ENCODE results near the gene RPS24. TPM values are rescaled to one million over a fixed set of nuclear protein-coding genes. Genes with fewer than 3 reads are reported as not detected.

RPS24 gene
- total RNA-seq, 1 donor from 2014 or later: 1,836 TPM

DNA sequence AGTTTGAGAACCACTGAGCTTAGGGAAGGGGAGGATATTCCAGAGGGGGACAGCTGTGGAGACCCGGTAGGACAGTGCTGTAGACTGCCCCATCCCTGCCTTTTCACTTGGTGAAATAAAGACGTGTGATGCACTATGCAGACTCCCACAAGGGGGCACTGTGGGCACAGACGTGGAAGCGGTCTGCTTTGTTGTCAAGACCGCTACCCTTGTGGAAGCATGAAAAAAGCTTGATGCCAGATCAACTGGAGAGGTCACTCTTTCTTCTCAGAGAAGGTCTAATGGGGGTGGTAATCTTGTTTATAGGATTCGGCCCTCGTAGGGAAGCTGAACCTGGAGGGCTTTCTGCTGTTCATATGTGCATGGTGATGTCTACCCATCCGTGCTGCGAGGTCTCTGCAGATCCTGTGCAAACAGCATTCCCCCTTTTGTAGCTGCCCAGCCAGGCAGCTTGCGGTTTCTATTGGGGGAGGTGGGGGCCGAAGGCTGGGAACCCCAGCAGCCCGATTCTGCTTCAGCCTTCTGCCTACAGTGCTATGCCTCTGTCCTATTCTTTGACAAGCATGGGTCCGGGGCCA lies 13.7 kb downstream of the RPS24 start:
- Mint-ChIP-seq H3K27ac (no peak overlapping the region), H3K27me3 (no peaks in the 10 kb centered on the region), H3K9me3 (no peaks in the 10 kb centered on the region), H3K36me3 (no peaks in the 10 kb centered on the region), H3K4me1 (ENCODE audit: unreplicated experiment) (peaks cover 32% of the 10 kb centered on the region), H3K4me3 (peak overlapping the region; percentile 18)
- TF ChIP-seq CTCF (conservative IDR thresholded peaks at IDR 0.05): peak; percentile 98
- peak; percentile 93 for DNase-seq (ENCODE audit: extremely low spot score, unreplicated experiment)

- no peaks in the 10 kb centered on the region for H3K27me3 Mint-ChIP-seq
- no peak for TF ChIP-seq CTCF (conservative IDR thresholded peaks at IDR 0.05)
- no peak overlapping the region for H3K27ac Mint-ChIP-seq
- no peaks in the 10 kb centered on the region for H3K9me3 Mint-ChIP-seq
- H3K4me1 Mint-ChIP-seq (ENCODE audit: unreplicated experiment): peaks cover 12% of the 10 kb centered on the region
- H3K36me3 Mint-ChIP-seq: no peaks in the 10 kb centered on the region
- no peak for DNase-seq (ENCODE audit: extremely low spot score, unreplicated experiment)
- no peak overlapping the region for H3K4me3 Mint-ChIP-seq
Observed at GRCh38 chr10:78049851-78050250, 16.2 kb downstream of the RPS24 start.

- DNase-seq (ENCODE audit: extremely low spot score, unreplicated experiment): no peak
- Mint-ChIP-seq H3K4me1 (ENCODE audit: unreplicated experiment) (no peaks in the 10 kb centered on the region), H3K4me3 (no peak overlapping the region), H3K27me3 (no peaks in the 10 kb centered on the region), H3K36me3 (peaks cover 6% of the 10 kb centered on the region), H3K9me3 (no peaks in the 10 kb centered on the region), H3K27ac (no peak overlapping the region)
- TF ChIP-seq CTCF (conservative IDR thresholded peaks at IDR 0.05): no peak
Observed at GRCh38 chr10:78053211-78053868, 19.7 kb downstream of the RPS24 start.

- Mint-ChIP-seq H3K4me3 (no peak overlapping the region), H3K36me3 (peaks cover 6% of the 10 kb centered on the region), H3K27me3 (no peaks in the 10 kb centered on the region), H3K27ac (no peak overlapping the region), H3K9me3 (no peaks in the 10 kb centered on the region), H3K4me1 (ENCODE audit: unreplicated experiment) (peaks cover 4% of the 10 kb centered on the region)
- no peak for DNase-seq (ENCODE audit: extremely low spot score, unreplicated experiment)
- TF ChIP-seq CTCF (conservative IDR thresholded peaks at IDR 0.05): no peak
Observed at GRCh38 chr10:78058562-78058961, 24.9 kb downstream of the RPS24 start.

- no peak overlapping the region for H3K27ac Mint-ChIP-seq
- no peaks in the 10 kb centered on the region for H3K9me3 Mint-ChIP-seq
- TF ChIP-seq CTCF (conservative IDR thresholded peaks at IDR 0.05): no peak
- H3K4me3 Mint-ChIP-seq: no peak overlapping the region
- peaks cover 4% of the 10 kb centered on the region for H3K4me1 Mint-ChIP-seq (ENCODE audit: unreplicated experiment)
- peaks cover 3% of the 10 kb centered on the region for H3K36me3 Mint-ChIP-seq
- no peaks in the 10 kb centered on the region for H3K27me3 Mint-ChIP-seq
- no peak for DNase-seq (ENCODE audit: extremely low spot score, unreplicated experiment)
Observed at GRCh38 chr10:78059906-78060702, 26.4 kb downstream of the RPS24 start.
